H7 (cell line): ENCODE data around the gene THAP8. TPM values are rescaled to one million over a fixed set of nuclear protein-coding genes. Genes with fewer than 3 reads are reported as not detected.
A peak's percentile ranks its signal among the peaks of the same experiment; 100 is the strongest.
"Not testable (repeated sequence)": the region's sequence is repeated elsewhere in the genome, so short reads cannot be mapped to it uniquely, and the experiment has no call there.

Source experiments
- DNase-seq: peaks from one replicate; pipeline ENCODE4 v3.0.0; 2012
- H3K27me3 ChIP-seq: 2 replicates; pipeline ENCODE4 v1.6.0; 2011; ENCODE audit warnings: mild to moderate bottlenecking, low read length; ENCODE audit not compliant: control insufficient read depth, insufficient read depth
- H3K36me3 ChIP-seq: replicated peaks from 2 replicates; pipeline ENCODE4 v1.5.1; 2011; ENCODE audit warnings: low read length; ENCODE audit not compliant: control insufficient read depth, insufficient read depth
- H3K4me3 ChIP-seq: 2 replicates; pipeline ENCODE4 v1.5.1; 2011; ENCODE audit warnings: low read depth, mild to moderate bottlenecking, control low read depth, low read length, moderate library complexity; ENCODE audit not compliant: insufficient read depth
- total RNA-seq: library from RNA; depleted of rRNA; stranded (reverse); fragments of >200 nt; shearing (Covaris generic); gene quantifications from 2 replicates; pipeline ENCODE4 v1.2.3, GENCODE V29; 2014

Gene THAP8
- total RNA-seq, 1 experiment from 2014 or later: 2.9 TPM

- peaks cover 12% of the 10 kb centered on the region for H3K36me3 ChIP-seq
- DNase-seq: peak; percentile 99
- H3K4me3 ChIP-seq: peak within 1 kb of the TSS; percentile 93
- H3K27me3 ChIP-seq: no peaks in the 10 kb centered on the region
Measured at GRCh38 chr19:36054733-36055686, 925 bp upstream of the THAP8 start, which contains the start of gene WDR62. TSS of gene WDR62 (plus strand) at chr19:36054897. CDS start at chr19:36054972, 75 bp downstream.

GRCh38 chr19:36051637-36052036, 2.4 kb downstream of the THAP8 start:
- DNase-seq: no peak
- H3K36me3 ChIP-seq: no peaks in the 10 kb centered on the region; the same call in 1 of the 2 replicates
- no peaks in the 10 kb centered on the region for H3K27me3 ChIP-seq
- H3K4me3 ChIP-seq: no peak overlapping the region

- H3K4me3 ChIP-seq: no peak overlapping the region
- no peaks in the 10 kb centered on the region for H3K27me3 ChIP-seq
- peak; percentile 87 for DNase-seq
- H3K36me3 ChIP-seq: no peaks in the 10 kb centered on the region; the same call in 1 of the 2 replicates
Measured at GRCh38 chr19:36051236-36051635, 2.8 kb downstream of the THAP8 start.

GRCh38 chr19:36049080-36049698, 4.9 kb downstream of the THAP8 start:
- Histone ChIP-seq H3K4me3 (no peak overlapping the region), H3K27me3 (no peaks in the 10 kb centered on the region), H3K36me3 (no peaks in the 10 kb centered on the region)
- DNase-seq: no peak

- Histone ChIP-seq H3K27me3 (no peaks in the 10 kb centered on the region), H3K4me3 (no peak overlapping the region), H3K36me3 (no peaks in the 10 kb centered on the region; the same call in 1 of the 2 replicates)
- DNase-seq: no peak
Measured at GRCh38 chr19:36047835-36048234, 6.2 kb downstream of the THAP8 start.

GRCh38 chr19:36046443-36047050, 7.5 kb downstream of the THAP8 start:
- H3K27me3 ChIP-seq: no peaks in the 10 kb centered on the region
- no peak for DNase-seq
- H3K36me3 ChIP-seq: no peaks in the 10 kb centered on the region; the same call in 1 of the 2 replicates
- no peak overlapping the region for H3K4me3 ChIP-seq

- H3K4me3 ChIP-seq: no peak overlapping the region
- H3K27me3 ChIP-seq: no peaks in the 10 kb centered on the region
- DNase-seq: no peak
- H3K36me3 ChIP-seq: no peaks in the 10 kb centered on the region; the same call in 1 of the 2 replicates
Measured at GRCh38 chr19:36043952-36044351, 10.1 kb downstream of the THAP8 start.

GRCh38 chr19:36041831-36042230, 12.3 kb downstream of the THAP8 start:
- no peaks in the 10 kb centered on the region; the same call in 1 of the 2 replicates for H3K36me3 ChIP-seq
- no peaks in the 10 kb centered on the region for H3K27me3 ChIP-seq
- H3K4me3 ChIP-seq: no peak overlapping the region
- peak; percentile 50 for DNase-seq

- not testable (repeated sequence) for H3K4me3 ChIP-seq, H3K27me3 ChIP-seq, DNase-seq, H3K36me3 ChIP-seq
Measured at GRCh38 chr19:36041092-36041491, 13.0 kb downstream of the THAP8 start.

- H3K4me3 ChIP-seq: no peak overlapping the region
- no peaks in the 10 kb centered on the region for H3K27me3 ChIP-seq
- peak; percentile 18 for DNase-seq
- H3K36me3 ChIP-seq: no peaks in the 10 kb centered on the region; the same call in 1 of the 2 replicates
Measured at GRCh38 chr19:36040495-36040894, 13.6 kb downstream of the THAP8 start.

GRCh38 chr19:36032251-36033104, 21.6 kb downstream of the THAP8 start, which contains the start of gene CLIP3:
TSS of gene CLIP3 (minus strand) at chr19:36032873. CDS start at chr19:36032357, 516 bp downstream.
- peak; percentile 100 for DNase-seq
- Histone ChIP-seq H3K27me3 (peaks cover 2% of the 10 kb centered on the region), H3K4me3 (peak within 1 kb of the TSS; percentile 54), H3K36me3 (no peaks in the 10 kb centered on the region)

GRCh38 chr19:36031308-36031707, 22.8 kb downstream of the THAP8 start:
- H3K36me3 ChIP-seq: no peaks in the 10 kb centered on the region; the same call in 1 of the 2 replicates
- H3K4me3 ChIP-seq: no peak overlapping the region

GRCh38 chr19:36030264-36031148, 23.6 kb downstream of the THAP8 start:
- peak; percentile 60 for DNase-seq
- no peaks in the 10 kb centered on the region; the same call in 1 of the 2 replicates for H3K36me3 ChIP-seq
- no peak overlapping the region for H3K4me3 ChIP-seq
- peaks cover 2% of the 10 kb centered on the region for H3K27me3 ChIP-seq

More at GRCh38 chr19:36031308-36031707, 22.8 kb downstream of the THAP8 start:
- peak; percentile 38 for DNase-seq
- H3K27me3 ChIP-seq: peaks cover 2% of the 10 kb centered on the region
